BE2C (cell line): ENCODE measurements around the gene DBET.
"Not testable (repeated sequence)": the region's sequence is repeated elsewhere in the genome, so short reads cannot be mapped to it uniquely, and the experiment has no call there.

Experiments
- DNase-seq: peaks from one replicate; pipeline ENCODE4 v3.0.0-alpha.2; 2020
- H3K27me3 ChIP-seq: fragments of 250-450 bp; sonication (Bioruptor Pico); 2 replicates; pipeline ENCODE4 v1.5.1; 2020; ENCODE audit warnings: mild to moderate bottlenecking
- H3K36me3 ChIP-seq: fragments of 250-450 bp; sonication (Bioruptor Pico); 2 replicates; pipeline ENCODE4 v1.5.1; 2020; ENCODE audit warnings: mild to moderate bottlenecking
- H3K4me1 ChIP-seq: fragments of 250-450 bp; sonication (Bioruptor Pico); 2 replicates; pipeline ENCODE4 v1.5.1; 2020
- H3K4me3 ChIP-seq: 2 replicates; pipeline ENCODE4 v1.5.1; 2011; ENCODE audit warnings: low read depth, low read length
- H3K9me3 ChIP-seq: fragments of 250-450 bp; sonication (Bioruptor Pico); 2 replicates; pipeline ENCODE4 v1.5.1; 2020
- CTCF ChIP-seq: IDR thresholded peaks from 2 replicates; pipeline ENCODE4 v1.5.1; 2012; ENCODE audit warnings: mild to moderate bottlenecking, low read depth, low read length

The DBET gene

GRCh38 chr4:190018201-190018920, 45.9 kb upstream of the DBET start:
- no peak for DNase-seq
- Histone ChIP-seq H3K9me3 (no peaks in the 10 kb centered on the region), H3K36me3 (no peaks in the 10 kb centered on the region), H3K4me1 (no peaks in the 10 kb centered on the region), H3K27me3 (peaks cover 80% of the 10 kb centered on the region), H3K4me3 (no peak overlapping the region)
- TF ChIP-seq CTCF = no peak

- peaks cover 80% of the 10 kb centered on the region for H3K27me3 ChIP-seq
These were observed 45.1 kb upstream of the DBET start for GRCh38 chr4:190019023-190019858.

GRCh38 chr4:190019859-190020463, 44.3 kb upstream of the DBET start:
- peaks cover 74% of the 10 kb centered on the region for H3K27me3 ChIP-seq
- H3K9me3 ChIP-seq, H3K36me3 ChIP-seq, H3K4me3 ChIP-seq, DNase-seq, H3K4me1 ChIP-seq: not testable (repeated sequence)

More at GRCh38 chr4:190019023-190019858, 45.1 kb upstream of the DBET start:
- H3K4me3 ChIP-seq = no peak overlapping the region
- no peak for TF ChIP-seq CTCF
- no peaks in the 10 kb centered on the region for H3K36me3 ChIP-seq
- no peaks in the 10 kb centered on the region for H3K4me1 ChIP-seq
- H3K9me3 ChIP-seq = no peaks in the 10 kb centered on the region
- DNase-seq = no peak

GRCh38 chr4:190020790-190021717, 43.2 kb upstream of the DBET start:
- H3K27me3 ChIP-seq = peaks cover 63% of the 10 kb centered on the region
- DNase-seq = peak; percentile 68
- TF ChIP-seq CTCF = no peak
- peak overlapping the region; percentile 42 for H3K4me3 ChIP-seq
- no peaks in the 10 kb centered on the region for H3K9me3 ChIP-seq
- H3K4me1 ChIP-seq = no peaks in the 10 kb centered on the region
- H3K36me3 ChIP-seq = no peaks in the 10 kb centered on the region

- H3K4me1 ChIP-seq = not testable (repeated sequence)
These were observed 42.3 kb upstream of the DBET start for GRCh38 chr4:190021973-190022372.

GRCh38 chr4:190022614-190023281, 41.6 kb upstream of the DBET start:
- not testable (repeated sequence) for H3K9me3 ChIP-seq, H3K36me3 ChIP-seq, DNase-seq, H3K4me1 ChIP-seq, H3K4me3 ChIP-seq
- peaks cover 46% of the 10 kb centered on the region for H3K27me3 ChIP-seq

More at GRCh38 chr4:190021973-190022372, 42.3 kb upstream of the DBET start:
- not testable (repeated sequence) for H3K9me3 ChIP-seq, H3K36me3 ChIP-seq, DNase-seq, H3K4me3 ChIP-seq
- H3K27me3 ChIP-seq = peaks cover 53% of the 10 kb centered on the region

GRCh38 chr4:190027156-190027555, 37.1 kb upstream of the DBET start, which contains the start of gene FRG2:
Gene FRG2, minus strand, starts transcription at chr4:190027256. Its CDS starts 52 bp downstream, at chr4:190027204.
- not testable (repeated sequence) for DNase-seq, H3K9me3 ChIP-seq, H3K27me3 ChIP-seq, H3K36me3 ChIP-seq, H3K4me1 ChIP-seq, H3K4me3 ChIP-seq

GRCh38 chr4:190031264-190031663, 33.0 kb upstream of the DBET start:
- not testable (repeated sequence) for H3K36me3 ChIP-seq, H3K4me1 ChIP-seq, H3K27me3 ChIP-seq

GRCh38 chr4:190037704-190038388, 26.5 kb upstream of the DBET start:
- peak overlapping the region; percentile 41 for H3K4me3 ChIP-seq
- not testable (repeated sequence) for H3K4me1 ChIP-seq, H3K36me3 ChIP-seq, H3K27me3 ChIP-seq, DNase-seq, H3K9me3 ChIP-seq

More at GRCh38 chr4:190031264-190031663, 33.0 kb upstream of the DBET start:
- H3K9me3 ChIP-seq, DNase-seq, H3K4me3 ChIP-seq: not testable (repeated sequence)

- not testable (repeated sequence) for H3K4me1 ChIP-seq, H3K27me3 ChIP-seq, H3K36me3 ChIP-seq, H3K9me3 ChIP-seq, H3K4me3 ChIP-seq, DNase-seq
These were observed 23.4 kb upstream of the DBET start for GRCh38 chr4:190040873-190041272.
